HG03521 (cell line): Measurements from ENCODE around the gene B3GNT9.
"Not testable (repeated sequence)": the region's sequence is repeated elsewhere in the genome, so short reads cannot be mapped to it uniquely, and the experiment has no call there.

Source experiments
- ATAC-seq: cut with Tn5 transposase; IDR thresholded peaks from one replicate; pipeline ENCODE4 v1.9.1; 2021; ENCODE audit warnings: mild to moderate bottlenecking, moderate library complexity; ENCODE audit not compliant: unreplicated experiment

Gene B3GNT9

GRCh38 chr16:67154578-67155294 is 3.9 kb upstream of the B3GNT9 start:
- ATAC-seq, result no peak

GRCh38 chr16:67151431-67152097 is 766 bp upstream of the B3GNT9 start:
- no peak for ATAC-seq

- ATAC-seq, result no peak
Observed at GRCh38 chr16:67150047-67150832, 558 bp downstream of the B3GNT9 start.

GRCh38 chr16:67149276-67150046 is 1.3 kb downstream of the B3GNT9 start:
- no peak for ATAC-seq

- no peak for ATAC-seq
Observed at GRCh38 chr16:67148656-67149275, 2.0 kb downstream of the B3GNT9 start.

- no peak for ATAC-seq
Observed at GRCh38 chr16:67148221-67148620, 2.6 kb downstream of the B3GNT9 start.

GRCh38 chr16:67147437-67148140 is 3.2 kb downstream of the B3GNT9 start:
- no peak for ATAC-seq

GRCh38 chr16:67146523-67147357 is 4.1 kb downstream of the B3GNT9 start:
- ATAC-seq, result no peak

- ATAC-seq, result no peak
Observed at GRCh38 chr16:67145746-67146145, 5.1 kb downstream of the B3GNT9 start.

GRCh38 chr16:67144943-67145342 is 5.9 kb downstream of the B3GNT9 start:
- no peak for ATAC-seq

- ATAC-seq, result no peak
Observed at GRCh38 chr16:67142342-67142741, 8.5 kb downstream of the B3GNT9 start.

- ATAC-seq, result no peak
Observed at GRCh38 chr16:67141391-67141790, 9.4 kb downstream of the B3GNT9 start.

- no peak for ATAC-seq
Observed at GRCh38 chr16:67137605-67138004, 13.2 kb downstream of the B3GNT9 start.

- no peak for ATAC-seq
Observed at GRCh38 chr16:67129422-67129821, 21.4 kb downstream of the B3GNT9 start.

- ATAC-seq, result no peak
Observed at GRCh38 chr16:67128887-67129286, 21.9 kb downstream of the B3GNT9 start.

GRCh38 chr16:67128417-67128816 is 22.4 kb downstream of the B3GNT9 start:
- no peak for ATAC-seq

- ATAC-seq, result not testable (repeated sequence)
Observed at GRCh38 chr16:67122799-67123198, 28.0 kb downstream of the B3GNT9 start.

- no peak for ATAC-seq
Observed at GRCh38 chr16:67120025-67120424, 30.8 kb downstream of the B3GNT9 start.

- ATAC-seq, result no peak
Observed at GRCh38 chr16:67117716-67118115, 33.1 kb downstream of the B3GNT9 start.
